NCI-H1694 (cell line): ENCODE results near the gene ACTL9.
"Not testable (repeated sequence)": the region's sequence is repeated elsewhere in the genome, so short reads cannot be mapped to it uniquely, and the experiment has no call there.

Experiments
- DNase-seq: peaks from one replicate; lab custom pipeline; 2025; lab: John Stamatoyannopoulos, UW

The ACTL9 gene, protein sequence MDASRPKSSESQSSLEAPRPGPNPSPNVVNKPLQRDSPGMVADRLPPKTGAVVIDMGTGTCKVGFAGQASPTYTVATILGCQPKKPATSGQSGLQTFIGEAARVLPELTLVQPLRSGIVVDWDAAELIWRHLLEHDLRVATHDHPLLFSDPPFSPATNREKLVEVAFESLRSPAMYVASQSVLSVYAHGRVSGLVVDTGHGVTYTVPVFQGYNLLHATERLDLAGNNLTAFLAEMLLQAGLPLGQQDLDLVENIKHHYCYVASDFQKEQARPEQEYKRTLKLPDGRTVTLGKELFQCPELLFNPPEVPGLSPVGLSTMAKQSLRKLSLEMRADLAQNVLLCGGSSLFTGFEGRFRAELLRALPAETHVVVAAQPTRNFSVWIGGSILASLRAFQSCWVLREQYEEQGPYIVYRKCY

DNA sequence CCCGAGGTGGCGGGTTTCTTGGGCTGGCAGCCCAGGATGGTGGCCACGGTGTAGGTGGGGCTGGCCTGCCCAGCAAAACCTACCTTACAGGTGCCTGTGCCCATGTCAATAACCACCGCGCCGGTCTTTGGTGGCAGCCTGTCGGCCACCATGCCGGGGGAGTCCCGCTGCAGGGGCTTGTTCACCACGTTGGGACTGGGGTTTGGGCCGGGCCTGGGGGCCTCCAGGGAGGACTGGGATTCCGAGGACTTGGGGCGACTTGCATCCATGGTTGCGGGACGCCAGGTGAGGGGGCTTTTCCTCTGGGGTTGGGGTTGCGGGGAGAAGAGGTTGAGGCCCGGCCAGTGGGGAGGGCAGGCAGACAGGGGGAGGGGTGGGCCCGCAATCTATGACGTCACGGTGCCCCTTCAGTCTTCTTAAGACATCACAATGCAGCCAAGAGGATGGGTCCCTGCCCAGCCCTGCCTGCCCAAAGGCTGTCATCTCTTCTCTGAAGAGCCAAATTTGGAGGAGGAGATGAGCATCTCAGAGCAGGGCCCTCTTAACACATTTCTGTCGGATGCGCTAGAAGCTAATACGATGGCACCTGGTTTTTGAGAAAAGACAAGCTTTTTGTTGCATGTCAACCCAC is at the start of gene ACTL9:
TSS of gene ACTL9 (minus strand) at position 363 of the 631 bp plus-strand sequence. CDS start at position 269, 94 bp downstream.
- DNase-seq, result no peak

DNA sequence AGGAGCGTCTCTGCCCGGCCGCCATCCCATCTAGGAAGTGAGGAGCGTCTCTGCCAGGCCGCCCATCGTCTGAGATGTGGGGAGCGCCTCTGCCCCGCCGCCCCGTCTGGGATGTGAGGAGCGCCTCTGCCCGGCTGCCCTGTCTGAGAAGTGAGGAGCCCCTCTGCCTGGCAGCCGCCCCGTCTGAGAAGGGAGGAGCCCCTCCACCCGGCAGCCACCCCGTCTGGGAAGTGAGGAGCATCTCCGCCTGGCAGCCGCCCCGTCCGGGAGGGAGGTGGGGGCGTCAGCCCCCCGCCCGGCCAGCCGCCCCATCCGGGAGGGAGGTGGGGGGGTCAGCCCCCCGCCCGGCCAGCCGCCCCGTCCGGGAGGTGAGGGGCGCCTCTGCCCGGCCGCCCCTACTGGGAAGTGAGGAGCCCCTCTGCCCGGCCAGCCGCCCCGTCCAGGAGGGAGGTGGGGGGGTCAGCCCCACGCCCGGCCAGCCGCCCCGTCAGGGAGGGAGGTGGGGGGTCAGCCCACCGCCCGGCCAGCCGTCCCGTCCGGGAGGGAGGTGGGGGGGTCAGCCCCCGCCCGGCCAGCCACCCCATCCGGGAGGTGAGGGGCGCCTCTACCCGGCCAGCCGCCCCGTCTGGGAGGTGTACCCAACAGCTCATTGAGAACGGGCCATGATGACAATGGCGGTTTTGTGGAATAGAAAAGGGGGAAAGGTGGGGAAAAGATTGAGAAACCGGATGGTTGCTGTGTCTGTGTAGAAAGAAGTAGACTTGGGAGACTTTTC is 40.9 kb upstream of the ACTL9 start:
- DNase-seq, result not testable (repeated sequence)

DNA sequence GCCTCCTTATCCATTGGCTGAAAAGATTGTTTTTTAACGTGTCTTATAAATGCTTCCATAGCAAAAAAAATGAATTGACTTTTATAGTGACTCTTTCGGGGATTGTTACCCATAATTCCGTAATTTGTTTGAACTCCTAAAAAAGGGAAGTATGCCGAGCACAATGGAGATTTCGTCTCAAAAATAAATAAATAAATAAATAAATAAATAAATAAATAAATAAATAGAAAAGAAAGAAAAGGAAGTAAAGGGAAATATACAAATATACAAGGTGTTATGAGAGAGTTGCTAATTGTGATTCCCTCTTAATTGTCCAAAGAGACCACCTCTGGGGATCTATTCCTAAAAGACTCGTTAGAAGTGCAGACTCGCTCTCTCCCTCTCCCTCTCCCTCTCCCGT is 39.8 kb upstream of the ACTL9 start:
- no peak for DNase-seq

DNA sequence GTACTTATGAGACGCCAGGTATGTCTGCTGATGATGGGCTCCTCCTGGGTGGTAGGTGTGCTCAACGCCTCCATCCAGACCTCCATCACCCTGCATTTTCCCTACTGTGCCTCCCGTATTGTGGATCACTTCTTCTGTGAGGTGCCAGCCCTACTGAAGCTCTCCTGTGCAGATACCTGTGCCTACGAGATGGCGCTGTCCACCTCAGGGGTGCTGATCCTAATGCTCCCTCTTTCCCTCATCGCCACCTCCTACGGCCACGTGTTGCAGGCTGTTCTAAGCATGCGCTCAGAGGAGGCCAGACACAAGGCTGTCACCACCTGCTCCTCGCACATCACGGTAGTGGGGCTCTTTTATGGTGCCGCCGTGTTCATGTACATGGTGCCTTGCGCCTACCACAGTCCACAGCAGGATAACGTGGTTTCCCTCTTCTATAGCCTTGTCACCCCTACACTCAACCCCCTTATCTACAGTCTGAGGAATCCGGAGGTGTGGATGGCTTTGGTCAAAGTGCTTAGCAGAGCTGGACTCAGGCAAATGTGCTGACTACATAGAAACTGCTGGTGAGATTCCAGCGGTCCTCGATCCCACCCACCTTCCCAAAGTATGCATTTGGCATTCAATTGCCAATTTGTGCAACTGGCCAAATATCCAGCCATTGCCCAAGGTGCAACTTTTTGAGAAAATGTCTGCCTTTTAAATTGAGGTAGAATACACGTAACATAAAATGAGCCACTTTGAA is 33.0 kb upstream of the ACTL9 start:
- DNase-seq, result no peak

DNA sequence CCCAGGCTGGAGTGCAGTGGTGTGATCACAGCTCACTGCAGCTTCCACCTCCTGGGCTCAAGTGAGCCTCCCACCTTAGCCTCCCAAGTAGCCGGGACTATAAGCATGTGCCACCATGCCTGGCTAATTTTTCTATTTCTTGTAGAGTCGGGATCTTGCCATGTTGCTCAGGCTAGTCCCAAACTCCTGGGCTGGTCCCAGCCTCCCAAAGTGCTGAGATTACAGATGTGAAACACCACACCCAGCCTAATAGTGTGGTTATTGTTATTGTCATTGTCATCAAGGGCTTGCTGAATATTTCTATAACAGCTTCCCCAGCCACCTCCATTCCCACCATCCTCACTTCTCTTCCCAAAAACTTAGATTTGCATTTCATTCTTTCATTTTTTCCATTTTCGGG is 25.7 kb upstream of the ACTL9 start:
- no peak for DNase-seq

DNA sequence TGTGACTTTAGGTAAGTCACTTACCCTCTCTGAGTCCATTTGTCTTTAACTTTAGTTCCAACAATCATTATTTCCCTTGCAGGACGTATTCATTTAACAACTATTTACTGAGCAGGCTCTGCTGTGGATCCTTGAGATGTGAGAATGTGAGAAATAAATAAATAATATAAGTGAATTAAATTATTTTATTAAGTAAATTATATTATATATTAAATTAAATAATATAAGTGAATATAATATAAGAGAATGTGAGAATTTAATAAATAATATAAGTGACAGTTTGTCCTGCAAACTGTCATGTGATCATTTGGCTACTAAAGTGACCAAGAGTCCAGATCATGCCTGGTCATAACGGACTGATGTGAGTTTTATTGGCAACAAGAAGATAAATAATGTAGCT is 23.4 kb upstream of the ACTL9 start:
- no peak for DNase-seq

DNA sequence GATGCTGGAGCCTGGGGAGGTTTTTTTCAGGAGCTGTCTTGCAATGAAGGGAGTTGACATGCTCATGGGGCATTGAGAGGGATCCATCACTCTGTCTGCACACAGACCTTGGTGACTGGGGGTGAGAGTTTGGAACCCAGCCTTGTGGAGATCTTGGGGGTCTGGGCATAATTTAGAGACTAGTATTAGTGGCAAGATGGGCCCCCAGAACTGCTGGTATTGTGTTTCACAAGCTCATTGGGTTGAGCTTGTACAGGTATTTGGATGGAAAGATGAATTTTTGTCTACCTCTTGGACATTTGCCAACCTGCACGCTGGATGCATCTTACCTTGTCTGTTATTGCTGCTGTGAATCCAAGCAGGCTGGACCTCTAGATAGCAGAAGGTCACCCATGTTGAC is 22.7 kb upstream of the ACTL9 start, which contains the start of gene OR2Z1:
TSS of gene OR2Z1 (plus strand) at position 301 of the 400 bp plus-strand sequence. CDS start 9,395 bp downstream, outside the sequence.
- no peak for DNase-seq

DNA sequence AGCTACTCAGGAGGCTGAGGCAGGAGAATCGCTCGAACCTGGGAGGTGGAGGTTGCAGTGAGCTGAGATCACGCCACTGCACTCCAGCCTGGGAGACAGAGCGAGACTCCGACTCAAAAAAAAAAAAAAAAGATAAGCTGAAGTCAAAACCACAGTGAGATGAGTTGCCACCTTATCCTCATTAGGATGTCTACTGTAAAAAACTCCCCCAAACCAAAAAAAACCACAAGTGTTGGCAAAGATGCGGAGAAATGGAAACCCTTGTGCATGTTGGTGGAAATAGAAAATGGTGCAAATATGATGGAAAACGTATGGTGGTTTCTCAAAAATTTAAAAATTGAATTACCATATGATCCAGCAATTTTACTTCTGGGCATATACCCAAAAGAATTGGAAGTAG is 11.7 kb upstream of the ACTL9 start:
- not testable (repeated sequence) for DNase-seq

DNA sequence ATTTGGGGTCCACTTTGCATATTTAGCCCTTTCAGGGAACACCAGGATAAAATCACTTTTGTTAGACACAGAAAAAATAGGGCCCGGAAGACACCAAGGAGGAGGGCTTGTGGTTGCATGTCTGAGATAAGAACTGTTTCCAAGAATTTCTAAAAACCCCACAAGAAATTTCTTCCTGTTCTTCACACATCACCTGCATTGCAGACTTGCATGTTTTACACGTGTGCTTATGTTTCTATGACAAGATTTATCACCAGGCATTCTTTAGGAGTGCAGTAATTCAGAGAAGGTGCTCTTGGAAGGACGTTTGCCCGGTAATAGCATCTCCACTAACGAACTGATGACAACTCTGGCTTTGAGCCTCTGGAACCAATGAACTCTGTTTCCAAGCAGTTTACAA is 7.1 kb upstream of the ACTL9 start:
- DNase-seq, result no peak

DNA sequence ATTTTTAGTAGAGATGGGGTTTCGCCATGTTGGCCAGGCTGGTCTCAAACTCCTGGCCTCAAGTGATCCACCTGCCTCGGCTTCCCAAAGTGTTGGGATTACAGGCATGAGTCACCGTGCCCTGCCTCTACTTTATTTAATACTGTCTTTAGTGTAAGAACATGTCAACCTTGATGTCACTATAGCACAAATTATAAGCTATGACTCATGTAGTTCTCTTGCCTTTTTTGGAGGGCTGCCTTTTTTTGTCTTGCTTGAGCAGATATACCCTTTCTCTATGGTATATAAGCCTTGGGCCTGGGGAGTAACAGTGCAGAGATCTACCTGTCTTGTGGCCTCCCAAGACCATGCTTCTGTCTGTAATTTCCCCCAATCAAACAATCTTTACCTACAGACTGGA is 6.7 kb upstream of the ACTL9 start:
- DNase-seq, result not testable (repeated sequence)

DNA sequence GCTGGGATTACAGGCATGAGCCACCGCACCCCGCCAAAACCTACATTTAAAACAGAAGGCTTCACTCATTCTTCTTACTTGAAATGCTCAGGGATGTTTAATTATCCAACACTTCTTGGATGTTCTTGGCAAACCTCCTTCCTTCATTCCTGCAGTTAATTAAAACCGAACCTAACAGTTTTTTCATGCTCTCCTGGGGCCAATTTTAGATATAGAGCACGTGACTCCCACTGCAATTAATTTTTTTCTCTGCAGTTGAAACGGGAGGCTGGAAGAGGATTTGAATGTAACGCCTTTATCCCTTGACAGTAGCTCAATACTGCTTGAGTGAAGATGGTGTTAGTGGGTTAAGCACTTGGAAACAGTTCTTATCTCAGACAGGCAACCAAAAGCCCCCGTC is 4.6 kb upstream of the ACTL9 start:
- DNase-seq, result no peak

DNA sequence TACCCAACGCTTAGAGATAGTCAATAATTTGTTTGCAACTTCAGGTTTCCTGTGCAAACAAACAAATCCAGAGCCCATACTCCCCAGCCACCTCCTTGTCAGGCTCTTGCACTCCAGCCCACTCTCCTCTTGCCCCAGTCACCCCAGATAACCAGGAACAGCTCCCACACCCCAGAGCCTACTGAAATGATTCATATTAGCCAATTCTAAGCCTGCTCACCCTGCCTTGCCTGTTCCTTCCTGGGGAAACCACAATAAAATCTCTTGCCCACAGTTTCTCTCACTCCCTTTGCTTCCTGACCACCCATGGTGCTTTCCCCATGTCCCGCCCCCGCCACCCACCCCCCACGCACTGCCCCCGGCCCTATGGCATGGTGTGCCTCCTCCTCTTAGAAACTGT is 3.8 kb upstream of the ACTL9 start:
- no peak for DNase-seq

DNA sequence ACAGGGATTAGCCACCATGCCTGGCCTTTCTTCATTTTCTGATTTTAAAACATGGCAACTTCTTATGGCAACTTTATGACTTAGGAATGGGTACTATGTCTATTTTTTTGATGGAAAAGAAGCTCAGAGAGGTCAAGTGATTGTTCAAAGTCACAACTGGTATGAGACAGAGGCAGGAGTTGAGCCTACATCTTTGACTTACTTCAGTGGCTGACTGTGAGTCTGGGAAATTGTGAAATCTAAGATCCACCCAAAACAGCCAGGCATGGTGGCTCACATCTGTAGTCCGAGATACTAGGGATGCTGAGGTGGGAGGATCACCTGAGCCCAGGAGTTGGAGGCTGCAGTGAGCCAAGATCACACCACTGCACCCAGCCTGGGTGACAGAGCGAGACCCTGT is 2.4 kb upstream of the ACTL9 start:
- no peak for DNase-seq

DNA sequence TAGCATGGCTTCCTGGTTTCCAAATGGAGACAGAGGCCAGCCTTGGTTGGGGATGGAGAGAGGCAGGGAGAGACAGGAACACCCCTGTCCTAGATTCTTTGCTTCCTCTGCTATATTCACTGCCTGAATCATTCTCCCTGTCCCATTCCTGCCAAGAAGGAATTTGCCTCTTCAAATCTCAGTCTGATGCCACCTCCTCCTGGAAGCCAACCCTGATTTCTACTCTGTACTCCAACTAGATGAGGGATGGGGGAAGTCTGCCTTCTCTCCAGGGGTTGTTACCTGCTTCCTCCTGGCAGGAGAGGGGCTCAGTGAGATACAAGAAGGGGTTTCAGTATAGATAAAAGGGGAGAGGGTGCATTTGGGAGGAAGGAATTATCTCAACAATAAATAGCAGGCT is 1.3 kb upstream of the ACTL9 start:
- no peak for DNase-seq

DNA sequence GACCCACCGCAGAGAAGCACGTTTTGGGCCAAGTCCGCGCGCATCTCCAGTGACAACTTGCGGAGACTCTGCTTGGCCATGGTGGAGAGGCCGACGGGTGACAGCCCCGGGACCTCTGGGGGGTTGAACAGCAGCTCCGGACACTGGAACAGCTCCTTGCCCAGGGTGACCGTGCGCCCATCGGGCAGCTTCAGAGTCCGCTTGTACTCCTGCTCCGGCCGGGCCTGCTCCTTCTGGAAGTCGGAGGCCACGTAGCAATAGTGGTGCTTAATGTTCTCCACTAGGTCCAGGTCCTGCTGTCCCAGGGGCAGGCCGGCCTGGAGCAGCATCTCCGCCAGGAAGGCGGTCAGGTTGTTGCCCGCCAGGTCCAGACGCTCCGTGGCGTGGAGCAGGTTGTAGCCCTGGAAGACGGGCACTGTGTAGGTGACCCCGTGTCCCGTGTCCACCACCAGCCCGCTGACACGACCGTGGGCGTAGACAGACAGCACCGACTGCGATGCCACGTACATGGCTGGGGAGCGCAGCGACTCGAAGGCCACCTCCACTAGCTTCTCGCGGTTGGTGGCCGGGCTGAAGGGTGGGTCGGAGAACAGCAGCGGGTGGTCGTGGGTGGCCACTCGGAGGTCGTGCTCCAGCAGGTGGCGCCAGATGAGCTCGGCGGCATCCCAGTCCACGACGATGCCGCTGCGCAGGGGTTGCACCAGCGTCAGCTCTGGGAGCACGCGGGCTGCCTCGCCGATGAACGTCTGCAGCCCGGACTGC is 743 bp downstream of the ACTL9 start:
- no peak for DNase-seq

DNA sequence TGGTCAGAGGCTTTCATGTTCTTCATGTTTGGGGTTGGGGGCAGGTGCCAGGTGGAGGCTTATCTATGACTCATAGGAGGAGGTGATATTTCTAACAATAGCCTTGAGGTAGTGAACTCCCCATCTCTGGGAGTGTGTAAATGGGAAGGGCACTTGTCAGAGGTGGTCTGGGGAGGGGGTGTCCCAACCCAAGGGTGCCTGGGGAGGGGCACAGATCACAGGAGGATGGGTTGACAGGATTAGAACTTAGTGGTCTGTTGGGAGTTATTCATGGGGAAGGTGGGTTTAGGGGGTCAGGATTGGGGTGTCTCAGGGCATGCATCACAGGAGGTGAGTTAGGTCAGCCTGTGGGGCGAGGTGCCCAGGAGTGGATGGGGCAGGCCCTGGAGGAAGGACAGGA is 1.6 kb downstream of the ACTL9 start:
- DNase-seq, result no peak

DNA sequence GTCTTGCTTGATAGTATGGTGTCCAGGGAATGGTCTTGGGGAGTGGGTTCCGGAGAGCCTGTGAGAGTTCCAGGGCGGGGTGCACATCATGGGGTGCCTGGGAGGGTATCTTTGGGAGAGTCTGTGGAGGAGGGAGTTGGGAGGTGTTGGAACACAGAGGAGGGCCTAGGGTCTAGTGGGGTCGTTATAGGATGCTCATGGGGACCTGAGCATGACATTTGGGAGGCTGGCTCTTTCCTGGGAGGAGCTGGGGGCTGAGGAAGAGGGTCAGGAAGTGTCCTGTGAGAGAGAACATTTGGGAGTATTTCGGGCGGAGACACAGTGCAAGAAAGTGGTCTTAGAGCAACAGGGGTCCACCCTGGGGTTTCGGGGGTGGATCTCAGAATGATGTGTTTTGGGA is 2.7 kb downstream of the ACTL9 start:
- DNase-seq, result no peak

DNA sequence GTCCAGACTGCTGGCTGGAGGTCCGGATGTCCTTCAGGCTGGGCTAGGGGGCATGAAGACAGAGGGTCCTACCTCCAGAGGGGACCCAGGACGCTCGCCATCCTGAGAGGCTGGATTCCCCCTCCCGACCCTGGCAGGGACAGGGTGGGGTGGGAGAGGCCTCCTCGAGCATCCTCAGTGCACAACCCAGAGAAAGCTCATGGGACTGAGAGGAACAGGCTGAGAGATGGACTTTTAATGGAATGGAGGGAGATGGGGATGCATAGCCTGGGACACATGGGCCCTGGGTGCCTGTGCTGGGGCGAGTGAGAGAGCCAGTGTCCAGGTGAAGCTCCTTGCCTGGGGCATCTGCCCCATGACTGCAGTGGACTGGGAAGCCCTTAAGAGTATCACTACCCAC is 3.1 kb downstream of the ACTL9 start:
- no peak for DNase-seq

DNA sequence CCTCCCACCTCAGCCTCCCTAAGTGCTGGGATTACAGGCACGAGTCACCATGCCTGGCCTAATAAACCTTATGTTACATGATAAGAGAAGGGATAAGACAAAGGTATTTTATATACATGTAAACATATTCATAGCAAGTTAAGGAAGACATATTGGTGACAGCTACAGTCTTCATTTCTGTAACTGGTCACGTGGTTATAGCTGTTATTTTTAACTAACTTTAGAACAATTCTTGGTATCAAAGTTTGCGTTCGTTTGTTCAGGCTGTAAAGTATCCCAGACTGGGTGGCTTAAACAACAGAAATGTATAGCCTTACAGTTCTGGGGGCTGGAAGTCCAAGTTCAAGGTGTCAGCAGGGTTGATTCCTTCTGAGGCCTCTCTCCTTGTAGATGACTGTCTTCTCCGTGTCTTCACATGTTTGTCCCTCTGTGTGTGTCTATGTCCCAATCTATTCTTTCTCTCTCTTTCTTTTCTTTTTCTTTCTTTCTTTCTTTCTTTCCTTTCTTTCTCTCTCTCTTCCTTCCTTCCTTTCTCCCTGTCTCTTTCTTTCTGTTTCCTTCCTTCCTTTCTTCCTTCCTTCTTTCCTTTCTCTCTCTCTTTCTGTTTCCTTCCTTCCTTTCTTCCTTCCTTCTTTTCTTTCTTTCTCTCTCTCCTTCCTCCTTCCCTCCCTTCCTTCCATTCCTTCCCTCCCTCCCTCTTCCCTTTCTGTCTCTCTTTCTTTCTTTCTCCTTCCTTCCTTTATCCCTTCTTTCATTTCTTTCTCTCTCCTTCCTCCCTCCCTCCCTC is 7.6 kb downstream of the ACTL9 start:
- DNase-seq, result no peak

DNA sequence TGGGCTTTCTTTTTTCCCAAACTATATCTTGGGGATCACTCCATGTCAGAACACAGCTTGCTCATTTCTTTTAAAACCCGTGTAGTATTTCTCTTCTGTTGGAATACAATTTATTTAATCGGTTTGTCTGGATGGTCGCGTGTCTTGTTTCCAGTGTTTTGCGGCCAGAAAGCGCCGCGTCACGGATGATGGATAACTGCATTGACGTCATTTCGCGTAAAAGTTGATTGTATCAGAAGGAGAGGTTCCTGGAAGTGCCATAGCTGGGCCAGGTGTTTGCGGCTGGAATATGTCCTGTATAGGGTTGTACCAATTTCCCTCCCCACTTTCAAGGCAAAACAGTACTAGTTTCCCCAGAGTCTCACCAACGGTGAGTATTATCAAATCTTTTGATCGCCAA is 9.7 kb downstream of the ACTL9 start:
- no peak for DNase-seq

DNA sequence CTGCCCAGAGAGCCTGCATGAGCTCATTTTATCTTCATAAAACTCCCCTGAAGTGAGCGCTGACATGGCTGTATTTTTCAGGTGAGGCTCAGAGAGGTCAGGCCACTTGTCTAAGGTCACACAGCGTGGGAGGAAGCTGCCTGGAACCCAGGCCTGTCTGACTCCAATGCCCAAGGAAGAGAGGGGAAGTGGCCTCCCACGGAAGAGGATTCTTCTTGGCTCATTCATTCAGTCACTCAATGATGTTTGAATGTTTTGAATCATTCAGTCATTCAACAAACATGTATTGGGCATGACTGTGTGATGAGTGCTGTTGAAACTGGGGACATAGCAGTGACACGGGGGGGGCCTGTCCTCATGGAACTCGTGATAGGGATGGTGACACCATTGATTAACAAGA is 12.0 kb downstream of the ACTL9 start:
- no peak for DNase-seq
